Measurements from ENCODE around the gene CHST1. TPM values are rescaled to one million over a fixed set of nuclear protein-coding genes. Genes with fewer than 3 reads are reported as not detected.

Gene CHST1
- total and polyA plus RNA-seq, 2 experiments from 2014 or later: 0.84 to 2.7 TPM

- TF ChIP-seq JUNB (IDR thresholded peaks at IDR 0.05; ENCODE audit: unreplicated experiment): no peak
These were observed at the start of gene CHST1 (continued) for GRCh38 chr11:45665206-45665932.

GRCh38 chr11:45713573-45713972, 48.2 kb upstream of the CHST1 start:
- ATAC-seq (no peak), DNase-seq (ENCODE audit: low spot score) (no peak)
- no peaks in the 10 kb centered on the region for H3K36me3 ChIP-seq (ENCODE audit: insufficient read depth)
- H3K4me1 Mint-ChIP-seq: 0 out of 3 replicates have a peak, but pooled peaks cover 3% of the 10 kb centered on the region
- H3K4me2 ChIP-seq: no peak overlapping the region
- no peaks in the 10 kb centered on the region for H3F3A ChIP-seq (replicated peaks; ENCODE audit: low read depth)
- no peaks in the 10 kb centered on the region for H3K79me2 ChIP-seq (replicated peaks; ENCODE audit: insufficient read depth)
- H3K4me3 ChIP-seq: no peak overlapping the region
- no peak for TF ChIP-seq CTCF (conservative IDR thresholded peaks at IDR 0.05; ENCODE audit: low read depth in 2 of 2)
- TF ChIP-seq JUNB (IDR thresholded peaks at IDR 0.05; ENCODE audit: unreplicated experiment): no peak
- no peak for TF ChIP-seq ZNF114 (CRISPR knock-in tag; IDR thresholded peaks at IDR 0.05)
- no peak for TF ChIP-seq ETS1 (IDR thresholded peaks at IDR 0.05)
- TF ChIP-seq EZH2phosphoT487 (IDR thresholded peaks at IDR 0.05; ENCODE audit: unreplicated experiment): no peak
- TF ChIP-seq EZH2 (IDR thresholded peaks at IDR 0.05; ENCODE audit: low read depth, unreplicated experiment): no peak
- TF ChIP-seq ZNF331 (CRISPR knock-in tag; IDR thresholded peaks at IDR 0.05; ENCODE audit: low read depth): no peak
- TF ChIP-seq ZNF462 (CRISPR knock-in tag; IDR thresholded peaks at IDR 0.05): no peak
- no peak for TF ChIP-seq STAT1 (IDR thresholded peaks at IDR 0.05; ENCODE audit: unreplicated experiment)
- H3K9me2 ChIP-seq (ENCODE audit: insufficient read depth): 0 out of 2 replicates have a peak, but pooled peaks cover 5% of the 10 kb centered on the region
- H2AFZ ChIP-seq: no peak overlapping the region
- no peak overlapping the region for H3K4me3 Mint-ChIP-seq
- H3K27ac Mint-ChIP-seq: no peak overlapping the region
- no peaks in the 10 kb centered on the region for H4K20me1 ChIP-seq (replicated peaks; ENCODE audit: insufficient read depth)
- H3K4me1 ChIP-seq (ENCODE audit: insufficient read depth): no peaks in the 10 kb centered on the region
- H3K36me3 Mint-ChIP-seq (ENCODE audit: low read depth): no peaks in the 10 kb centered on the region
- no peaks in the 10 kb centered on the region for H3K9me3 Mint-ChIP-seq
- no peak overlapping the region for H3K27ac ChIP-seq (ENCODE audit: low read depth)
- no peaks in the 10 kb centered on the region for H3K27me3 ChIP-seq (ENCODE audit: insufficient read depth)
- peaks cover 9% of the 10 kb centered on the region for H3K27me3 Mint-ChIP-seq (ENCODE audit: insufficient read depth, low read depth, poor library complexity)

Data from GM23338 (cell line).